GM21737 (cell line): Measurements from ENCODE around the gene AKR1B15.
"Not testable (repeated sequence)": the region's sequence is repeated elsewhere in the genome, so short reads cannot be mapped to it uniquely, and the experiment has no call there.

Source experiments
- ATAC-seq: cut with Tn5 transposase; IDR thresholded peaks from one replicate; pipeline ENCODE4 v1.9.1; 2021; ENCODE audit warnings: mild to moderate bottlenecking, moderate library complexity; ENCODE audit not compliant: unreplicated experiment

The AKR1B15 gene

GRCh38 chr7:134558370-134558769, 9.5 kb downstream of the AKR1B15 start:
- ATAC-seq: no peak

- ATAC-seq: not testable (repeated sequence)
These were observed 12.7 kb downstream of the AKR1B15 start for GRCh38 chr7:134561616-134562015.

- no peak for ATAC-seq
These were observed 13.2 kb downstream of the AKR1B15 start for GRCh38 chr7:134562136-134562535.

- not testable (repeated sequence) for ATAC-seq
These were observed 14.5 kb downstream of the AKR1B15 start for GRCh38 chr7:134563398-134563749.

GRCh38 chr7:134565643-134566136, 16.8 kb downstream of the AKR1B15 start:
- no peak for ATAC-seq

GRCh38 chr7:134567368-134567767, 18.5 kb downstream of the AKR1B15 start:
- ATAC-seq: no peak

- ATAC-seq: not testable (repeated sequence)
These were observed 21.1 kb downstream of the AKR1B15 start for GRCh38 chr7:134569962-134570361.

GRCh38 chr7:134571101-134571500, 22.2 kb downstream of the AKR1B15 start:
- no peak for ATAC-seq

- ATAC-seq: no peak
These were observed 23.0 kb downstream of the AKR1B15 start for GRCh38 chr7:134571746-134572461.

- no peak for ATAC-seq
These were observed 25.4 kb downstream of the AKR1B15 start for GRCh38 chr7:134574322-134574721.

GRCh38 chr7:134584290-134584689, 35.4 kb downstream of the AKR1B15 start:
- ATAC-seq: no peak

- no peak for ATAC-seq
These were observed 37.0 kb downstream of the AKR1B15 start for GRCh38 chr7:134585897-134586296.

- ATAC-seq: no peak
These were observed 38.8 kb downstream of the AKR1B15 start for GRCh38 chr7:134587750-134588149.

- no peak for ATAC-seq
These were observed 40.6 kb downstream of the AKR1B15 start for GRCh38 chr7:134589491-134589941.

GRCh38 chr7:134593530-134594392, 44.9 kb downstream of the AKR1B15 start:
- no peak for ATAC-seq

- no peak for ATAC-seq
These were observed 46.0 kb downstream of the AKR1B15 start for GRCh38 chr7:134594877-134595276.

- ATAC-seq: no peak
These were observed 50.5 kb downstream of the AKR1B15 start for GRCh38 chr7:134599371-134599770.

- no peak for ATAC-seq
These were observed 52.5 kb downstream of the AKR1B15 start for GRCh38 chr7:134601459-134601858.

GRCh38 chr7:134602881-134603451, 54.1 kb downstream of the AKR1B15 start:
- no peak for ATAC-seq

- ATAC-seq: peak; percentile 60
These were observed 57.3 kb downstream of the AKR1B15 start for GRCh38 chr7:134605978-134606923.
